GM18907 (cell line): ENCODE data around the gene DGCR2.
A peak's percentile ranks its signal among the peaks of the same experiment; 100 is the strongest.

ENCODE experiments used
- ATAC-seq: cut with Tn5 transposase; IDR thresholded peaks from one replicate; pipeline ENCODE4 v1.9.1; 2021; ENCODE audit warnings: mild to moderate bottlenecking, moderate library complexity; ENCODE audit not compliant: unreplicated experiment

Gene DGCR2

DNA sequence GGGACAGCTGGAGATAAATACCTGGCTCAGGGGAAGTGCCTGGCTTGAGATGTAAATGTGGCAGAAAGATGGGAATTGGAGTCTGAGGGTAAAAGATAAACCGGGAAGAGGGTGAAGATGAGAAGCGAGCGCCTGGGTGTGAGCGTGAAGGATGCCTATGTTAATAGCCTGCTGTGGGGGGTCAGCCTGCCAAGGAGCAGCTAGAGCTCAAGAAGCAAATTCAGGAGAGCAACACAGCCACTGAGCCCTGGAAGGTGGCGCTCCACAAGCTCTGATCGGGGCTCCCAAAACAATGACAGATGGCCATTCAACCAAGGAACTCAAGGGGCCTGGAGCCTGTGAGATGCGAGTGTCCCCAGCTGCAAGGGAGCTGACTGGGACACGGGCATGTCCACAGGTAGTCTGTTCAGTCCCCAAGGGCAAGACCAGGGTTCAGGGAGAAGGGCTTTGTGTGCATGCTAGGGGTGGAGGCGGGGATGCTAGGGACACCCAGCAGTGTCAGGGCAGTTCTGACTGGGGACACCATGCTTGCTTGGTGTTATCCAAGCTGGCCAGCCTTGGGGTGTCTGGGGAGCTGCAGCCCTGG lies 25.1 kb upstream of the DGCR2 start:
- ATAC-seq, result no peak

GRCh38 chr22:19146215-19146968 lies 24.2 kb upstream of the DGCR2 start:
- no peak for ATAC-seq

- ATAC-seq, result peak; percentile 2
Measured at GRCh38 chr22:19143967-19144400, 21.8 kb upstream of the DGCR2 start.

- no peak for ATAC-seq
Measured at GRCh38 chr22:19143212-19143611, 21.0 kb upstream of the DGCR2 start.

DNA sequence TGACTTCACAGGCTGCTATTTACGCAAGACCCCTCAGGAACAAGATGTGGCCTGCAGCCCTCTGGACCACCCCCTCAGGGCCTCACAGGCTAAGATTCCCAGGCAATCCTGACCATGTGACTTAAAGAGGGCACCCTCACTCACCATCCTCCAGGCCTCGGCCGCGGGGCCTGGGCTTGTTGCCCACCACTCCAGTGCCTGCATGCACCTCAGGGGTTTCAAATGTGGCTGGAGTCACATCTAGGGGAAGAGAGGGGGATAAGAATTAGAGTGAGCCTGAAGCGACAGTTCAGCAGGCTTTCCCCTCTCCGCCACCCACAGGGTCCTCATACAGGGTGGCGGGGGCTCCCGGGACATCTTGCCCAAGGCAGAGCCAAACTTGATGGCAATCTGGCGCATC lies 20.2 kb upstream of the DGCR2 start:
- no peak for ATAC-seq

DNA sequence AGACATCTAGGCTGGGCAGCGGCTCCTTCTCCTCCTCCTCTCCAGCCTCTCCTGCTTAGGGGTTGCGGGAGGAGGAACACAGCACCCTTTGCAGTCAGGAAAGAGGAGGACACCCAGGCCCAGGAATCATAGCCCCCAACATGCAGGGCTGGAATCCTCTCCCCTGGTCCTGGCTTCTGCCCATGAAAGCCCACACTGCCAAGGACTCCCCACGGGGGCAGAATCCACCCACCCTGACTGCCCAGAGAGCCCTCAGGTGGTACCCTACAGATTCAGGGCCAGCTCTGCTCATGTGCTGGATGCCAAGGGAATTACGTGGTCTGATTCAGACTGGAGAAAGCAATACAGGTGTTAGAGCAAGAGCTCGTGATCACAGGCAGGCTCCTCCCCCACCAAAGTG lies 17.8 kb upstream of the DGCR2 start:
- ATAC-seq, result no peak

DNA sequence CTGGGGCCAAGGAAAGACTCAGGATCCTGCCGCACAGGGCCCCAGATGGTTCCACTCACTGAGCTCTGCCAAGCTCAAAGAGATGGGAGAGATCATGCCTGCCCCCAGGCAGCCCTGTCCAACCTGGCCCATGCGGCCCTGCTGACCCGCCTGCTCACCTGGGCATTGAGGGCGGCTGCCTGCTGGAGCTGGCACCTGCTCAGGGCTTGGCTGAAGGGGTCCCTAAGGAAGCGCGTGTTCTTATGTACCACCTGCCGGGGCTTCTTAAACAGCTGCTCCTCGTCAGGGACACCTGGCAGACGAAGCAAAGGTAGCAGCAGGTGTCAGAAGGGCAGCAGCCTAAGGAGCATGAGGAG lies 16.8 kb upstream of the DGCR2 start:
- ATAC-seq, result no peak

DNA sequence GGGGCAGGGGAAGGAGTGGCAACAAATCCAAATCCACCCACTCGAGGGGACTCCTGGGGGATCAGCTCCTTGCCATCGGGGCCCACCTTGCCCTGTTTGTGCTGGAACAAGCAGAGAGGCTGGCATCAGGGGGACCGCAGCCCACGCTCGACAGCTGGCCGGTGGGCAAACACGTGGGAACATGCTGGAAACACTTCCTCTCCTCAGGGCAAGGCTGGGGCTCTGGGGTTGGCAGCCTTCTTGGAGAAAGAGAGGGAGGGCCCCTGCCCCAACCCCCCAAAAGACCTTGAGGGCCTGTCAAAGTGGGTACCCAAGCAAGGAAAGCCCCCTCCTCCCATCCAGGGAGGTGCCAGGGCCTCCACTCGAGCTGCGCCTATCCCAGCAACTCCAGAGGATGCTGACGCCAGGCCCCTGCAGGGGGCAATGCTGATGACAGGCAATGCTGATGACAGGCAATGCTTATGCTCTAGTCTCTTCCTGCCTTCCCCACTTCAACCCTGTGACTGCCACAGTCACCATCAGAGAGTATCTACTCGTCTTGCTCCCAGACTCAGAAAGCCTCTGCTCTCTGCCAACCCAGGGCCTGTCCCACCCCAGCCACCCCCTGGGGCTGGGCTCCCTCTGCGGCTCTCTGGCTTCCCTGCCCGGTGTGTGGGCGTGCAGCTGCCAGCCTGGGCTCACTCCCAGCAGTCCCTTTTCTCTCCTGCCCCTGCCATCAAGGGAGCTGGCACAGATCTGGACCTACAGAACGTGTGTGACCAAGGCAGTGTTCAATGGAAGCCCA lies 16.2 kb upstream of the DGCR2 start:
- ATAC-seq, result no peak

DNA sequence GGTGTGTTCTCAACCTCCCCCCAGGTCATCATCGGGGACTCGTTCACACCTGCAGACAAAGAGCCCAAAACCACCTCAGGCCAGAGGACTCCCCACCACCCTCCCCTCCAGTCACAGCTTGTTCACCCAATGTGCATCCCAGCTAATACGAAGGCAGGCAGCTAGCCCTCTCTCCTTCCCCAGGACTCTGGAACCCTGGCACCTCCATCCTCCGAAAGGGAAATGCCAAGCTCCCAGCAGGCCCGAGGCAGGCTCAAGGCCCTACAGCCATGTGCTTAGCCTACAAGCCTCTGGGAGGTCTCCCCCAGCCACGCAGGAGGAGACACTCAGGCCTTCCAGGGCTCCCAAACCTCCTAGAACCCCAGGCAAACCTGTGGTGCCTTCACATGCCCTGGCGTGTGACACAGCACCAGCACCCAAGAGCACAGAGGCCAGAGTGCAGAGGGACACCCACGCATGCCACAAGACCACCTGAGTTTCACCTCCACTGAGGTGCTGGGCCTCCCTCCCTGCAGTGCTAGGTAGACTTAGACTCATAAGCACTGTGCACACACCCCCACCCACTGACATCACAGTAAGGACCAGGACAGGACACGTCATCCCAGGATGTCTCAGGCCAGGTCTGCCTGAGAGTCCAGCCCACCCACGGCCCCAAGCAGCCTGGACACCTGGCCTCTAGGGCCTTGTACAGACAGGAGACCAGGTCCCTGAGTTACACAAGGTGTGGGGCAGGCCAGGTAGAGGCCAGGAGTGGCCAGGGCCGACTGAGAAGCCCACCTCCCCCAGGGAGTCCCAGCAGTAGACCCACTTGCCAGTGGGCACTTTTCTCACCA lies 15.4 kb upstream of the DGCR2 start:
- ATAC-seq, result no peak

GRCh38 chr22:19136915-19137314 lies 14.7 kb upstream of the DGCR2 start:
- no peak for ATAC-seq

DNA sequence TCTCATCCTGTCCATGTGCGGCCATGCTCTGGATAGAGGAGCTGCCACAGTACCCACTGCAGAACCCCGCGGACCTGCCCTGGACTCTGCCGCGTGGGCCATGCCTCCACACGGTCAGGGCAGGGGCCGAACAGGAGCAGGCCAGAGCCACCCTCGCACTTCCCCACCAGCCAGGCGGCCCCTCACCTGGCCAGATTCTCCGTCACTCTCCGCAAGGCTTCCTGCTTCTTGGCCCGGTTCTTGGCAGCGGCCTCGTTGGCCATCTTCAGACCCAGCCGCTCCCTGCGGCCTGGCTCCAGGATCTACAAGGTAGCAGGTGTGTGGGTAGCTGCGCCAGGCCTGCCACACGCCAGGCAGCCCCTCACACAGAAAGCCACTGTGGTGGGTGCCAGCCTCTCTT lies 12.7 kb upstream of the DGCR2 start:
- ATAC-seq, result no peak

- ATAC-seq, result no peak
Measured at GRCh38 chr22:19134176-19134831, 12.1 kb upstream of the DGCR2 start.

- ATAC-seq, result no peak
Measured at GRCh38 chr22:19133561-19133960, 11.3 kb upstream of the DGCR2 start.

- ATAC-seq, result no peak
Measured at GRCh38 chr22:19132693-19133400, 10.6 kb upstream of the DGCR2 start.

DNA sequence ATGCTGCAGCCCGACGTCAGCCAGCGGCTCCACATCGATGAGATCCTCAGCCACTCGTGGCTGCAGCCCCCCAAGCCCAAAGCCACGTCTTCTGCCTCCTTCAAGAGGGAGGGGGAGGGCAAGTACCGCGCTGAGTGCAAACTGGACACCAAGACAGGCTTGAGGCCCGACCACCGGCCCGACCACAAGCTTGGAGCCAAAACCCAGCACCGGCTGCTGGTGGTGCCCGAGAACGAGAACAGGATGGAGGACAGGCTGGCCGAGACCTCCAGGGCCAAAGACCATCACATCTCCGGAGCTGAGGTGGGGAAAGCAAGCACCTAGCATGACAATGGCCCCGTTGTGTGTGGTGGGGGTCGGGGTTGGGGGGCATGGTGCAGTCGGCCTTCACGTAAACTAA lies 9.9 kb upstream of the DGCR2 start:
- no peak for ATAC-seq

DNA sequence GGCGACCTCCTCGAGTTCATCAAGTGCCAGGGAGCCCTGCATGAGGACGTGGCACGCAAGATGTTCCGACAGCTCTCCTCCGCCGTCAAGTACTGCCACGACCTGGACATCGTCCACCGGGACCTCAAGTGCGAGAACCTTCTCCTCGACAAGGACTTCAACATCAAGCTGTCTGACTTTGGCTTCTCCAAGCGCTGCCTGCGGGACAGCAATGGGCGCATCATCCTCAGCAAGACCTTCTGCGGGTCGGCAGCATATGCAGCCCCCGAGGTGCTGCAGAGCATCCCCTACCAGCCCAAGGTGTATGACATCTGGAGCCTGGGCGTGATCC lies 9.4 kb upstream of the DGCR2 start:
- ATAC-seq, result no peak

DNA sequence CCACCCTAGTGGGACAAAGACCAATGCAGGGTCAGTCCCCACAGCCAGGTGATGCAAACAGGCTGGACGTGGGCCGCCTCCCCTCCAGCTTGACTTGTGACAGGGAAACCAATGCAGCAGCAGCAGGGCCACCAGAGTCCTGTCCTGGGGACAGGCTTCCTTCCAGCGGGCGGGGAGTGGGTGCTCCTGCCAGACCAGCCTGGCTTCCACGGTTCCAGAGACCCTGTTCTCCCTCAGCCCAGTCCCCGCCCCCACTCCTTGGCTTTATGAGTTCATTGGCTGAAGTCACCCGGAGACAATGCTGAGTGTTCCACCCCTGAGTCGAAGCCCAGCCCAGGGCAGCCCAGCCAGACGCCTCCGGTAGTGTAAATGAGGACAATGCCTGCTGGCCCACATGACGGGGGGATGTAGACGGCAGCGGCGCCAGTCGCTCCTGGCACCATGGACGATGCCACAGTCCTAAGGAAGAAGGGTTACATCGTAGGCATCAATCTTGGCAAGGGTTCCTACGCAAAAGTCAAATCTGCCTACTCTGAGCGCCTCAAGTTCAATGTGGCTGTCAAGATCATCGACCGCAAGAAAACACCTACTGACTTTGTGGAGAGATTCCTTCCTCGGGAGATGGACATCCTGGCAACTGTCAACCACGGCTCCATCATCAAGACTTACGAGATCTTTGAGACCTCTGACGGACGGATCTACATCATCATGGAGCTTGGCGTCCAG lies 8.9 kb upstream of the DGCR2 start, which contains the start of gene TSSK2:
Gene TSSK2 (plus strand): TSS at position 350 of the 726 bp plus-strand sequence. CDS start 92 bp downstream, at position 442.
- ATAC-seq, result no peak

DNA sequence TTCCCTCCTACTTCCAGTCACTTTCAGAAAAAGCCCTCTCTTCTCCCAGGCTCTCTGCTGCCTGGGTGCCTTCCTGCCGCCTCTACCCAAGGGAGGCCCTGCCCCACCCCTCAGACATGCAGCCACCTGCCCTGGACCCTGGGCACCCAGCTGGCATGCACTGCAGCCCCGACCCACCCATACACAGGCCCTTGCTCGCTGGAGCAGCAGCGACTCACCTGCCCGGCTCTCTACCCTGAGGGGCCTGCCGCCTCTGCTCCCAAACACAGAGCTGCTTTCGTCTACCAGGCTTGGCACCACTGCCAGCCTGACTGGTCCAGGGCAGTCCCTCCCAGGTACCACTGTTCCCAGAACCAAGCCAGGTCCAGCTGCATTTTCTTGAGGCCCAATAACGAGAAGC lies 7.7 kb upstream of the DGCR2 start:
- ATAC-seq, result no peak

- no peak for ATAC-seq
Measured at GRCh38 chr22:19128946-19129727, 6.9 kb upstream of the DGCR2 start.
